Prostate gland (tissue), 2 donors: Measurements from ENCODE around the gene COX14. TPM values are rescaled to one million over a fixed set of nuclear protein-coding genes. Genes with fewer than 3 reads are reported as not detected.
A peak's percentile ranks its signal among the peaks of the same experiment; 100 is the strongest.

Source experiments
- DNase-seq: peaks from one replicate; pipeline ENCODE4 v3.0.0-alpha.2; 2019; ENCODE audit warnings: low spot score
- H3K27ac ChIP-seq, 2 donors: fragments of 200-600 bp; sonication (generic); 2 replicates each; pipeline ENCODE4 v1.5.1; 2017 to 2019
- H3K27me3 ChIP-seq: fragments of 200-600 bp; sonication (generic); replicated peaks from 2 replicates; pipeline ENCODE4 v1.5.1; 2019; ENCODE audit not compliant: insufficient read depth
- H3K36me3 ChIP-seq, 2 donors: fragments of 200-600 bp; sonication (generic); 1 replicate in 1 of 2; 2 replicates in 1 of 2; pipeline versions ENCODE4 v1.5.1 to v1.8.1; 2017 to 2019
- H3K4me1 ChIP-seq: fragments of 200-600 bp; sonication (generic); replicated peaks from 2 replicates; pipeline ENCODE4 v1.5.1; 2019
- H3K4me3 ChIP-seq, 2 donors: fragments of 200-600 bp; sonication (generic); 2 replicates each; pipeline ENCODE4 v1.5.1; 2017 to 2019
- H3K9me3 ChIP-seq: fragments of 200-600 bp; sonication (generic); 2 replicates; pipeline ENCODE4 v1.5.1; 2017
- POLR2A ChIP-seq: fragments of 450-650 bp; IDR thresholded peaks from one replicate; pipeline ENCODE4 v1.6.1; 2016; ENCODE audit warnings: antibody characterized with exemption, mild to moderate bottlenecking
- POLR2AphosphoS5 ChIP-seq: sonication (generic); formaldehyde crosslinking; IDR thresholded peaks from one replicate; pipeline ENCODE4 v1.6.1; 2017; ENCODE audit warnings: antibody characterized with exemption
- WGBS: methylation state at CpG from one replicate; pipeline ENCODE4 v1.1.5; 2018; 5-methylcytosine and 5-hydroxymethylcytosine counted together
- intact Hi-C: fragments of 100-400 bp; cut with DNase I; formaldehyde crosslinking; loops from one replicate; pipeline ENCODE4 v1.14.2; 2022
- total RNA-seq, 2 donors: library from RNA; depleted of rRNA; stranded (reverse); fragments of >200 nt; gene quantifications; one replicate each; pipeline ENCODE4 v1.1.0, GENCODE V29; 2016
- TF ChIP-seq, protein P1 (sequence below), 4 experiments: fragments of 200-600 bp in 2 of 4; fragments of 450-650 bp in 2 of 4; sonication (generic) in 2 of 4; IDR thresholded peaks; 1 replicate in 3 of 4; 2 replicates in 1 of 4; pipeline ENCODE4 v1.5.1; 2016 to 2019; ENCODE audit warnings: antibody characterized with exemption in 4 of 4, mild to moderate bottlenecking in 2 of 4, moderate library complexity in 2 of 4

The COX14 gene
- total RNA-seq, 2 donors from 2014 or later: 59.9 to 84.6 TPM

DNA sequence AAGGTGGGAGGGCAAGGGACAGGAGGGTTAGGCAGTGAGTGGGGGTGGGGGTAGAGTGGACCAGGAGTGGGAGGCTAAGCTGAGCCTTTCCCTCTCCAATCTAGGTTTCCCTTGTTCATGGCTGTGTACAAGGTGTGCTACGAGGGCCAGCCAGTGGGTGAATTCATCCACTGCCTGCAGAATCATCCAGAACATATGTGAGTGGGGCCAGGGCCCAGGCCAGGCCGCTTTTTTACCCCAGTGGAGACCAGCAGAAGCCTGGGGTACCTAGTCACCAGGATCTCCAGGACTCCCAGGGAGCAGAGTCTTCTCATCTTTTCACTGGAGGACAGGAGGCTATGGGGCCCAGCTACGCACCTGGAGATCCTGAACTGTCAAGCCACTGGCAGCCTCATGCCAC, 2.7 kb upstream of the COX14 start:
- Histone ChIP-seq H3K4me3 (no peak overlapping the region), H3K4me1 (no peaks in the 10 kb centered on the region), H3K27me3 (no peaks in the 10 kb centered on the region), H3K9me3 (no peaks in the 10 kb centered on the region), H3K36me3 (no peaks in the 10 kb centered on the region), H3K27ac (no peak overlapping the region)
- no peak for DNase-seq
- WGBS: 97% methylated on average over 3 of the region's 3 CpGs
- no peak for TF ChIP-seq POLR2AphosphoS5
- intact Hi-C loops: loop anchor here (10.0 kb wide), 1 partner anchor 205 kb away; no protein-coding TSS in a partner anchor

DNA sequence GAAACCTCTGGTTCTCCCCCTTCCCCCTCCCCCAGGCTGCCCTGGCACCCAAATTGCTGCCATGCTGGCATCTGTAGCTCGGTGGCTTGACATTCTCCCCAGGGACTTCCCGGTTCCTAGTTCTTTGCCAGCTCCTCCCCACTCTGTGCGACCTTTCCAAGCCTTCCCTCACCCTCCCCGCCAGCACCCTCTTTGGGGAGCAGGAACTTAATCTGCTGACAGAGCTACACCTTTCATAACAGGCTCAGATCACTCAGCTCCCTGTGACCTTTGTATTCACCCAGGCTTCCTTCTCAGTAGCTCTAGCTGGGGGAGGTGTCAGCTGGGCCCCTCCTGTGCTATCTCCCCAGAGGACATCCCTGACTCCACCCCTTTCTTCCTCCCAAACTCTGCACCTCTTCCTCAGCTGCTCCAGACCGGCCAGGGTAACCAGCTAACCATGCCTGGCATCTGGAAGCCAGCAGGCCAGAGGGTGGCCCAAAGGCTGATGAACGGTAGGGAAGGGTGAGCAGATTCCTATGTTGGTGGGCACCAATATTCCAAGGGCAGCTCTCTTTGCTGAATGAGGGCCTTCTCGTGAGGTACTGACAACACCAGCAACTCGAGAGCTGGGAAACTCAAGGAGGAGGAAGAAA, 1.8 kb upstream of the COX14 start:
- no peaks in the 10 kb centered on the region for H3K4me1 ChIP-seq
- peak overlapping the region; percentile 45 to 73 for H3K27ac ChIP-seq
- no peak for DNase-seq

DNA sequence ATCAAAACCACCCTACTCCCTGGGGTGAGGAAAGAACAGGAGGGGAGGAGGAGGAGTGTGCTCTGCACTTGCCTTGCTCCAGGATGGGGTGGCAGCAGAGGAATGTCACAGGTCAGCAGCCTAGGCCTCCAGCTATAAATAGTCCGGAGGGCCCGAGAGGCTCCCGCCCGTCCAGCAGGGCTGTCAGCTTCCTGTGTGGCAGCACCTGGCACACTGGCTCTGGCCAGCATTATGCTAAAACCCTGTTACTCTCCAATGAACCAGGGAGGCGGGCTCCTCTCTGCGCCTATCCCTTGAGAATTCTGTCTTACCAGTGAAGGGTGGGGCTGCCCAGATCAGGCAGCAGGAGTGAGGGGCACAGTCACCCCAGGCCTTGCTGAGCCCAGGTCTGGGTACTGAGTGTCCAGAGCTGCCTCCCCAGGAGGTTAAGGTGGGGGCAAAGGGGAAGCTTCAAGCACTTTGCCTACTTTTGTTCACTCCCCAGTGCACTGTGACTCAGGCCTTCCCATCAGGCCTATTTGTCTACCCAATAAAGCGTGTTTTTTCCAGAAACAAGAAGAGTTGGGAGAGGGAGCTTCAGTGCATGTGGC, 1.2 kb upstream of the COX14 start:
- Histone ChIP-seq H3K27me3 (no peaks in the 10 kb centered on the region), H3K27ac (peak overlapping the region; percentile 45 to 73), H3K9me3 (no peaks in the 10 kb centered on the region), H3K36me3 (no peaks in the 10 kb centered on the region), H3K4me3 (no peak overlapping the region), H3K4me1 (no peaks in the 10 kb centered on the region)
- TF ChIP-seq POLR2A: no peak
- TF ChIP-seq POLR2AphosphoS5: no peak
- TF ChIP-seq, protein P1, sequence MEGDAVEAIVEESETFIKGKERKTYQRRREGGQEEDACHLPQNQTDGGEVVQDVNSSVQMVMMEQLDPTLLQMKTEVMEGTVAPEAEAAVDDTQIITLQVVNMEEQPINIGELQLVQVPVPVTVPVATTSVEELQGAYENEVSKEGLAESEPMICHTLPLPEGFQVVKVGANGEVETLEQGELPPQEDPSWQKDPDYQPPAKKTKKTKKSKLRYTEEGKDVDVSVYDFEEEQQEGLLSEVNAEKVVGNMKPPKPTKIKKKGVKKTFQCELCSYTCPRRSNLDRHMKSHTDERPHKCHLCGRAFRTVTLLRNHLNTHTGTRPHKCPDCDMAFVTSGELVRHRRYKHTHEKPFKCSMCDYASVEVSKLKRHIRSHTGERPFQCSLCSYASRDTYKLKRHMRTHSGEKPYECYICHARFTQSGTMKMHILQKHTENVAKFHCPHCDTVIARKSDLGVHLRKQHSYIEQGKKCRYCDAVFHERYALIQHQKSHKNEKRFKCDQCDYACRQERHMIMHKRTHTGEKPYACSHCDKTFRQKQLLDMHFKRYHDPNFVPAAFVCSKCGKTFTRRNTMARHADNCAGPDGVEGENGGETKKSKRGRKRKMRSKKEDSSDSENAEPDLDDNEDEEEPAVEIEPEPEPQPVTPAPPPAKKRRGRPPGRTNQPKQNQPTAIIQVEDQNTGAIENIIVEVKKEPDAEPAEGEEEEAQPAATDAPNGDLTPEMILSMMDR (IDR thresholded peaks at IDR 0.05): no peak
- 45% methylated on average over 7 of the region's 7 CpGs for WGBS
- DNase-seq: peak; percentile 15
- intact Hi-C loops: loop anchor here (2.0 kb wide), 1 partner anchor 290 kb away; the partner anchor contains the start of gene LARP4

More for the DNA sequence above, 1.8 kb upstream of the COX14 start:
- TF ChIP-seq POLR2A: no peak
- no peak for TF ChIP-seq POLR2AphosphoS5
- TF ChIP-seq, protein P1 (IDR thresholded peaks at IDR 0.05): no peak
- Histone ChIP-seq H3K36me3 (no peaks in the 10 kb centered on the region), H3K4me3 (no peak overlapping the region), H3K9me3 (no peaks in the 10 kb centered on the region), H3K27me3 (no peaks in the 10 kb centered on the region)
- intact Hi-C loops: loop anchor here (2.0 kb wide), 1 partner anchor 291 kb away; the partner anchor contains the start of gene LARP4
- WGBS: 47% methylated on average over 8 of the region's 8 CpGs

DNA sequence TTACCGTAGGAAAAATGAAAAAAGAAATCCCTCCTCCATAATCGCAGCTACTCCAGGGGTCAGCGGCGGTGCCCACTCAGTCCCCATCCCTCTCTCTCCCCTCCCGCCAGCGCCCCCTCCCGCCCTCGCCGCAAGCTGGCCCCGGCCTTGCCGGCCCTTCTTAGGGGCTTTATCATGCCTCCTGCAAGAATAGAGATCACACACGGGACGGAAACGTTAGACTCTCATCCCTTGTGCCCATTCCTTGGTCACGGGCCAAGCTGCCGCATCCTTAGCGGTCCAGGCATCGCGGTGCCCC, 692 bp upstream of the COX14 start:
- Histone ChIP-seq H3K4me3 (no peak overlapping the region), H3K9me3 (no peaks in the 10 kb centered on the region), H3K27me3 (no peaks in the 10 kb centered on the region), H3K36me3 (no peaks in the 10 kb centered on the region), H3K4me1 (no peaks in the 10 kb centered on the region), H3K27ac (peak overlapping the region; percentile 45 to 73)
- 9% methylated on average over 17 of the region's 19 CpGs for WGBS
- intact Hi-C loops: loop anchor here (2.0 kb wide), 1 partner anchor 289 kb away; the partner anchor contains the start of gene LARP4
- TF ChIP-seq POLR2A (no peak), POLR2AphosphoS5 (no peak)
- TF ChIP-seq, protein P1 (IDR thresholded peaks at IDR 0.05): no peak
- DNase-seq: no peak

DNA sequence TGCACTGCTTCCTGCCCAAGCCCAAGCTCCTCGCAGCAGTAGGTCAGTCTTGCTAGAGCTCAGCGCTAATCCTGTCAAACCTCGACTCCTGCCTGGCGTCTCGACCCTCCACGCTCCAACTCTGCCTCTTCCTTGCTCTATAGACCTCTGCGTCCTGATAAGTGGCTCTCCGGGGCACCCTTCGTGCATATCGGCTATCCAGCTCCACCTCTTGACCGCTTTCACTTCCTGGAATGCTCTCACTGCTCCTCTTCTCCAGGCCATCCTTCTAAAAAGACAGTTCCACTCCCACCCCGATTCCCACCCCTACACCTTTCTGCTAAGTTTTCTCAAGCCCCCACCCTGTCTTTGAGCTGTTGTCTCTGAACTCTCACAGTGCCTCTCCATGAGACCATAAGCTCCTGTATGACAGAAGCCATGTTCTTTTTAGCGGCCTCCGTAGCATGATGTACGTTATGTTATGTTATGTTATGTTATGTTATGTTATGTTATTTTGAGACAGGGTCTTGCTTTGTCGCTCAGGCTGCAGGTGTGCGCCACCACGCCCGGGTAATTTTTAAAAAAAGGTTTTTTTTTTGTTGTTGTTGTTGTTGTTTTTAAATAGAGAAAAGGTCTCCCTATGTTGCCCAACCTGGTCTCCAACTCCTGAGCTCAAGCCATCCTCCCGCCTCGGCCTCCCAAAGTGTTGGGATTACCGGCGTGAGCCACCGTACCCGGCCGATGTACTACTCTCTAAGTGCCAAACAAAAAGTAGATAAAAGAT, 601 bp downstream of the COX14 start:
- TF ChIP-seq POLR2A: no peak
- no peak for TF ChIP-seq POLR2AphosphoS5
- TF ChIP-seq, protein P1 (IDR thresholded peaks at IDR 0.05): no peak
- H3K36me3 ChIP-seq: no peaks in the 10 kb centered on the region
- intact Hi-C loops: no loop called here
- no peaks in the 10 kb centered on the region for H3K27me3 ChIP-seq
- peak overlapping the region; percentile 85 to 92 for H3K27ac ChIP-seq
- H3K4me3 ChIP-seq: peak overlapping the region; percentile 83 to 85
- 23% methylated on average over 26 of the region's 26 CpGs for WGBS
- no peaks in the 10 kb centered on the region for H3K9me3 ChIP-seq
- no peaks in the 10 kb centered on the region for H3K4me1 ChIP-seq
- DNase-seq: peak; percentile 22
